Measurements from ENCODE around the gene SPRR1B.

GRCh38 chr1:153001382-153001781 lies 29.6 kb upstream of the SPRR1B start, which contains the start of gene SPRR3:
- TF ChIP-seq CTCF (IDR thresholded peaks at IDR 0.05): no peak
- TF ChIP-seq POLR2AphosphoS5 (IDR thresholded peaks at IDR 0.05): no peak
- TF ChIP-seq EP300 (IDR thresholded peaks at IDR 0.05): no peak
- TF ChIP-seq POLR2A (IDR thresholded peaks at IDR 0.05): no peak

All from suprapubic skin (tissue), 4 donors.